Adrenal gland (tissue), 12 donors: Measurements from ENCODE around the gene CRYBB1. TPM values are rescaled to one million over a fixed set of nuclear protein-coding genes. Genes with fewer than 3 reads are reported as not detected.

Source experiments
- DNase-seq, 7 donors: peaks; one replicate each; pipeline ENCODE4 v3.0.0-alpha.2; 2019 to 2020
- H3K27ac ChIP-seq, 5 donors: fragments of 200-600 bp; sonication (generic) in 4 of 5; 1 replicate in 3 of 5; 2 replicates in 2 of 5; pipeline versions ENCODE4 v1.5.1 to v1.8.0; 2016 to 2020; ENCODE audit warnings: mild to moderate bottlenecking in 1 of 5
- H3K27me3 ChIP-seq: fragments of 200-600 bp; 2 replicates; pipeline ENCODE4 v1.8.0; 2021
- H3K36me3 ChIP-seq, 2 donors: fragments of 200-600 bp; replicated peaks in 1 of 2; 1 replicate in 1 of 2; 2 replicates in 1 of 2; pipeline versions ENCODE4 v1.5.1 to v1.8.0; 2018 to 2022
- H3K4me1 ChIP-seq, 2 donors: fragments of 200-600 bp; replicated peaks in 1 of 2; 1 replicate in 1 of 2; 2 replicates in 1 of 2; pipeline versions ENCODE4 v1.5.1 to v1.8.0; 2018 to 2021
- H3K4me3 ChIP-seq, 4 donors: fragments of 200-600 bp; sonication (generic) in 3 of 4; one replicate each; pipeline ENCODE4 v1.5.1; 2016 to 2018
- H3K9me3 ChIP-seq, 3 donors: fragments of 200-600 bp; sonication (generic) in 1 of 3; replicated peaks in 1 of 3; 1 replicate in 2 of 3; 2 replicates in 1 of 3; pipeline versions ENCODE4 v1.5.1 to v1.8.0; 2016 to 2021
- POLR2A ChIP-seq, 2 donors: fragments of 450-650 bp; IDR thresholded peaks; one replicate each; pipeline ENCODE4 v1.6.1; 2017; ENCODE audit warnings: antibody characterized with exemption in 2 of 2, mild to moderate bottlenecking in 2 of 2, moderate library complexity in 1 of 2
- WGBS, 4 donors: extraction: QIAGEN DNeasy Blood & Tissue Kit in 2 of 4; methylation state at CpG; one replicate each; pipeline versions ENCODE4 v1.1.5 to v1.1.7; 2013 to 2017; 5-methylcytosine and 5-hydroxymethylcytosine counted together
- intact Hi-C, 2 donors: fragments of 100-400 bp; cut with DNase I; formaldehyde crosslinking; loops; one replicate each; pipeline versions ENCODE4 v1.14.1 to v1.15.0; 2022 to 2023
- polyA plus RNA-seq, 3 donors: library from polyadenylated mRNA; stranded (reverse); fragments of 200-250 nt in 2 of 3; fragments of 350-450 nt in 1 of 3; fragmentation: Illumina TruSeq in 1 of 3; extraction: RNeasy Lipid Tissue Mini Kit (QIAGEN cat#74804) in 1 of 3; gene quantifications; one replicate each; pipeline ENCODE4 v1.2.3, GENCODE V29; 2013 to 2014
- total RNA-seq, 9 donors: library from RNA; depleted of rRNA in 4 of 9; stranded (reverse); fragments of >200 nt in 4 of 9; fragments of 120-200 nt in 1 of 9; fragmentation: NEBNext Ultra II Directional in 1 of 9; extraction: Animal tissue kit (Norgen Biotek cat#: 25700) in 1 of 9; gene quantifications; one replicate each; pipeline versions ENCODE4 v1.1.0 to v1.2.4, GENCODE V29; 2013 to 2023
- TF ChIP-seq, protein P1 (sequence below), 6 experiments: fragments of 450-650 bp in 4 of 6; fragments of 200-600 bp in 2 of 6; sonication (generic) in 1 of 6; IDR thresholded peaks; 1 replicate in 5 of 6; 2 replicates in 1 of 6; pipeline versions ENCODE4 v1.5.1 to v1.8.0; 2016 to 2021; ENCODE audit warnings: antibody characterized with exemption in 6 of 6, mild to moderate bottlenecking in 2 of 6, moderate library complexity in 1 of 6
- donor health status: healthy with polysubstance abuse.
- donor health status: Bipolar disorder and iron deficiency.
- donor health status: DM: yes; HTN: yes; CAD: no.
- donor health status: DM: no; HTN: no; CAD: no.
- donor health status: DM: no; HTN: no; CAD: no.
- donor health status: DM: yes; HTN: yes; CAD: no.

Gene CRYBB1
- total and polyA plus RNA-seq, 12 donors: 0.39 to 2.6 (median 1.6) TPM

DNA sequence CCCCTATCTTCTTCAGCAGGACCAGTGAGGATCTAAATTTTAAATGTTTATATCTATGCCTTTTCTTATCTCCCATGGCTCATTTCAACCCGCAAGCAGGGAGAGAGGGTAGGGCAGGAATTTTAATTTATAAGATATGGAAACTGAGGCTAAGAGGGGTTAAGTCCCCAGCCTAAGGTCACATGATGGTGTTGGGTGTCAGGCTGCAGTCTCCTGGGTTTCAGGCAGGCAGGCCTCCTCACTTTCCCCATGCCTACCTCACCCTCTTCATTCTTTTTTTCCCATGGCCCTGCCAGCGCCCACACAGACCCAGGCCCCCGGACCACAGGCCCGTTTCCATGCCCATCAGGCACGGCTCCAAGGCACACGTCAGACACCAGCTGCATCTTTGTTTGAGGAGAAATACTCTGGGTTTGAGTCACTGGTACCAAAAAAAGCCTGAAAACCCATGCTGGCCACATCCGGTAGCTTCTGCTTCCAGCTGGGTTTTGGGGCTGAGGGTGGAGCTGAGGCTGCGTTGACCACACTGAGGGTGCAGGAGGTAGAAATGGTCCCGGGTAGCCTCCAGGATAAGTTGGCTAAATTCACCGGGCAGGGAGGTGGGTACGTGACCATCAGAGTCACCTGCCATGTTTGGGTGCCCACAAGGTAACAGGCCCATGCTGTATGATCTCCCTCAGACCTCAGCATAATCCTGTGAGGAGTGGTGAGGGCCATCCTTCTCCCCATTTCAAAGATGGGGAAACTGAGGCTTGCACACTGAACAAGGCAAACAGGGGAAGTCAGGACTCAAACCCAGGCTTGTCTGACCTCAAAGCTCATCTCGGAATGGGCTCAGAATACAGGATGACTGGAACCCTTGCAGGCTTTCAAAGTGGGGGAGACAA lies 7.5 kb downstream of the CRYBB1 start:
- peak in 3 of 7 donors; percentile 19 to 31 (median 20) for DNase-seq
- Histone ChIP-seq H3K4me3 (no peak overlapping the region), H3K4me1 (no peaks in the 10 kb centered on the region), H3K36me3 (no peaks in the 10 kb centered on the region), H3K27me3 (peaks cover 5% of the 10 kb centered on the region), H3K27ac (no peak overlapping the region), H3K9me3 (no peaks in the 10 kb centered on the region)
- TF ChIP-seq POLR2A (IDR thresholded peaks at IDR 0.05): no peak
- TF ChIP-seq, protein P1, sequence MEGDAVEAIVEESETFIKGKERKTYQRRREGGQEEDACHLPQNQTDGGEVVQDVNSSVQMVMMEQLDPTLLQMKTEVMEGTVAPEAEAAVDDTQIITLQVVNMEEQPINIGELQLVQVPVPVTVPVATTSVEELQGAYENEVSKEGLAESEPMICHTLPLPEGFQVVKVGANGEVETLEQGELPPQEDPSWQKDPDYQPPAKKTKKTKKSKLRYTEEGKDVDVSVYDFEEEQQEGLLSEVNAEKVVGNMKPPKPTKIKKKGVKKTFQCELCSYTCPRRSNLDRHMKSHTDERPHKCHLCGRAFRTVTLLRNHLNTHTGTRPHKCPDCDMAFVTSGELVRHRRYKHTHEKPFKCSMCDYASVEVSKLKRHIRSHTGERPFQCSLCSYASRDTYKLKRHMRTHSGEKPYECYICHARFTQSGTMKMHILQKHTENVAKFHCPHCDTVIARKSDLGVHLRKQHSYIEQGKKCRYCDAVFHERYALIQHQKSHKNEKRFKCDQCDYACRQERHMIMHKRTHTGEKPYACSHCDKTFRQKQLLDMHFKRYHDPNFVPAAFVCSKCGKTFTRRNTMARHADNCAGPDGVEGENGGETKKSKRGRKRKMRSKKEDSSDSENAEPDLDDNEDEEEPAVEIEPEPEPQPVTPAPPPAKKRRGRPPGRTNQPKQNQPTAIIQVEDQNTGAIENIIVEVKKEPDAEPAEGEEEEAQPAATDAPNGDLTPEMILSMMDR (IDR thresholded peaks at IDR 0.05): no peak
- intact Hi-C loops: no loop called here
- 69 to 81% (median 78%) methylated on average over 12 of the region's 12 CpGs for WGBS, 4 donors

DNA sequence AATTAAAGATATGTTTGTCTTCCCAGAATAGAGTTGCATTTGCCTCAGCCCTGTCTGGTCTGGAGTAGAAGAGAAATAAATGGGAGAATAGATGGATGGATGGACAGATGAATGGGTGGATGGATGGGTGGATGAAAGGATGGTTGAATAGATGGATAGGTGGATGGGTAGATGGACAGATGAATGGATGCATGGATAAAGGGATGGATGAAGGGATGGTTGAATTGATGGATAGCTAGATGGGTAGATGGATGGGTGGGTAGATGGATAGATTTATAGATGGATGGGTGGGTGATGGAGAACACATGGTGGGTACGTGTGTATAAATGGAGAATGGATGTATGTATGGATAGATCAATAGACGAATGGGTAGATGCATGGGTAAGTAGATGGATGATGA lies 8.5 kb downstream of the CRYBB1 start:
- Histone ChIP-seq H3K4me1 (no peaks in the 10 kb centered on the region), H3K9me3 (no peaks in the 10 kb centered on the region), H3K27me3 (no peaks in the 10 kb centered on the region), H3K4me3 (no peak overlapping the region), H3K27ac (no peak overlapping the region), H3K36me3 (no peaks in the 10 kb centered on the region)
- intact Hi-C loops: no loop called here
- no peak for DNase-seq
- TF ChIP-seq, protein P1 (IDR thresholded peaks at IDR 0.05): no peak
- 71 to 82% (median 76%) methylated on average over 2 of the region's 2 CpGs for WGBS, 4 donors

DNA sequence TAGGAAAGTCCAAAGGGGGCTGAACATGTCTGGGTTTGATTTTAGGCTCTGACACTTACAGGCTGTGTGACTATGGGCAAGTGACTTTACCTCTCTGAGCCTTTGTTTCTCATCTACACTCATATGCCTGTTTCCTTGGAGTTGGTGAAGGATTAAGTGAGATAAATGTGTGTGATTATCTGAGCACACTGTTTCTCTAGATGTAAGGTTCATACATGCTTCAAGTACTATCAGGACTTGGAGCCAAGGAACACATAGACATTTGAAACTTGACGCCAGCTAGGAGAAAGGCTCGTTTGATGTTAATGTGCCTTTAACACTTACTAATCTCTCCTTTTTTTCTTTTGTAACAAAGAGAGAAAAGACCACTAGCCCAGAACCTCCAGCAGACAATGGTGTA lies 9.7 kb downstream of the CRYBB1 start:
- H3K4me3 ChIP-seq: no peak overlapping the region
- TF ChIP-seq, protein P1 (IDR thresholded peaks at IDR 0.05): no peak
- TF ChIP-seq POLR2A (IDR thresholded peaks at IDR 0.05): no peak
- no peaks in the 10 kb centered on the region for H3K4me1 ChIP-seq
- H3K36me3 ChIP-seq: no peaks in the 10 kb centered on the region
- WGBS, 4 donors: 43 to 48% (median 43%) methylated on average over 2 of the region's 2 CpGs
- intact Hi-C loops: no loop called here
- no peaks in the 10 kb centered on the region for H3K27me3 ChIP-seq
- no peak overlapping the region for H3K27ac ChIP-seq
- no peak for DNase-seq
- no peaks in the 10 kb centered on the region for H3K9me3 ChIP-seq

DNA sequence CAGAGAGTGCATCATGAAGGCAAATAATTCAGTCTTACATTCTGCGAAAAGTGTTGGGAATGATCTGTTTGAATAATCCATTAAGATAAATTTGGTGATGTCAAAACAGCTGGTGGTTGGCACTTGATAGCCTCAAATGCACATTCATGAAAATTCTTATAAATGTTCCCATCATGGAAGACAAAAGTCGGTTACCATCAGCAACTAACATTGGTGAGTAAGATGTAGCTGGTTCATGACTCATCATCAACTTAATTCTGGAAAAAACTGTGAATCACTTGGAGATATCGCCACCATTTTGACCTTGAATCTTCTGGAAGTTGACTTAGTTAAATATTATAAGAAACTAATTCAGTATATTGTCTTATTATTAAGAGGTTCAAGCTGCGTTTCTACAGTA lies 11.2 kb downstream of the CRYBB1 start:
- Histone ChIP-seq H3K27ac (no peak overlapping the region), H3K36me3 (no peaks in the 10 kb centered on the region), H3K27me3 (no peaks in the 10 kb centered on the region), H3K4me1 (no peaks in the 10 kb centered on the region), H3K9me3 (no peaks in the 10 kb centered on the region), H3K4me3 (no peak overlapping the region)
- DNase-seq: no peak
- WGBS, 4 donors: 68 to 75% (median 71%) methylated on average over 4 of the region's 4 CpGs
- intact Hi-C loops: no loop called here
- TF ChIP-seq POLR2A (IDR thresholded peaks at IDR 0.05): no peak
- TF ChIP-seq, protein P1 (IDR thresholded peaks at IDR 0.05): no peak
